ENCODE measurements around the gene IER2.

IER2 gene

GRCh38 chr19:13104848-13105711 is 45.1 kb upstream of the IER2 start:
- no peak overlapping the region for H2AFZ ChIP-seq (ENCODE audit: insufficient read depth, low read length, poor library complexity)
- no peak overlapping the region for H3K23ac ChIP-seq (ENCODE audit: low read length)
- H3K27me3 ChIP-seq (ENCODE audit: insufficient read depth, low read length): peaks cover 6% of the 10 kb centered on the region
- H3K27ac ChIP-seq (ENCODE audit: low read depth, low read length): no peak overlapping the region
- no peak overlapping the region for H3K4ac ChIP-seq (ENCODE audit: low read depth, low read length)
- no peaks in the 10 kb centered on the region for H3K79me2 ChIP-seq (ENCODE audit: control insufficient read depth, insufficient read depth, low read length, poor library complexity)
- WGBS (ENCODE audit: extremely low coverage, insufficient coverage, insufficient read length): no CpG with 5 or more reads among the region's 29 CpGs
- no peak overlapping the region for H3K4me2 ChIP-seq (ENCODE audit: low read length)
- H2BK5ac ChIP-seq (ENCODE audit: low read depth, low read length, poor library complexity): no peak overlapping the region
- peaks cover 5% of the 10 kb centered on the region for H3K79me1 ChIP-seq (ENCODE audit: low read length)
- no peak overlapping the region for H4K91ac ChIP-seq (ENCODE audit: low read depth, low read length)
- H4K12ac ChIP-seq (ENCODE audit: low read depth, low read length): no peak overlapping the region
- H2BK12ac ChIP-seq (ENCODE audit: low read length): no peak overlapping the region
- no peak overlapping the region for H3K9ac ChIP-seq (ENCODE audit: low read length)
- H4K8ac ChIP-seq (ENCODE audit: low read depth, low read length): no peak overlapping the region
- H3K18ac ChIP-seq (ENCODE audit: low read length): no peak overlapping the region
- no peak for DNase-seq
- H3K4me1 ChIP-seq (ENCODE audit: control insufficient read depth in 1 of 2, insufficient read depth in 2 of 2, low read length in 2 of 2): peaks cover 6 to 7% of the 10 kb centered on the region in 2 experiments
- peaks cover 2% of the 10 kb centered on the region for H3K9me3 ChIP-seq (ENCODE audit: insufficient read depth, low read depth, low read length)
- peaks cover 16 to 18% of the 10 kb centered on the region in 2 experiments for H3K36me3 ChIP-seq (ENCODE audit: control insufficient read depth in 1 of 2, insufficient read depth in 2 of 2, low read length in 2 of 2)
- no peak overlapping the region for H3K14ac ChIP-seq (ENCODE audit: low read length)
- no peak overlapping the region for H2AK5ac ChIP-seq (ENCODE audit: low read length)
- H3K4me3 ChIP-seq (ENCODE audit: low read depth, low read length): no peak overlapping the region
- H2BK120ac ChIP-seq (ENCODE audit: insufficient read depth, low read length, poor library complexity): no peak overlapping the region

GRCh38 chr19:13109361-13110098 is 40.7 kb upstream of the IER2 start:
- Histone ChIP-seq H2BK5ac (ENCODE audit: low read depth, low read length, poor library complexity) (no peak overlapping the region), H3K14ac (ENCODE audit: low read length) (no peak overlapping the region), H3K4me1 (ENCODE audit: control insufficient read depth in 1 of 2, insufficient read depth in 2 of 2, low read length in 2 of 2) (no peaks in the 10 kb centered on the region), H3K18ac (ENCODE audit: low read length) (no peak overlapping the region), H3K4me2 (ENCODE audit: low read length) (no peak overlapping the region), H3K36me3 (ENCODE audit: control insufficient read depth in 1 of 2, insufficient read depth in 2 of 2, low read length in 2 of 2) (peaks cover 24 to 29% of the 10 kb centered on the region in 2 experiments), H3K27me3 (ENCODE audit: insufficient read depth, low read length) (no peaks in the 10 kb centered on the region), H2BK12ac (ENCODE audit: low read length) (no peak overlapping the region), H3K79me2 (ENCODE audit: control insufficient read depth, insufficient read depth, low read length, poor library complexity) (no peaks in the 10 kb centered on the region), H3K79me1 (ENCODE audit: low read length) (no peaks in the 10 kb centered on the region), H2AK5ac (ENCODE audit: low read length) (no peak overlapping the region), H4K91ac (ENCODE audit: low read depth, low read length) (no peak overlapping the region), H3K4ac (ENCODE audit: low read depth, low read length) (no peak overlapping the region), H3K9me3 (ENCODE audit: insufficient read depth, low read depth, low read length) (no peaks in the 10 kb centered on the region), H3K9ac (ENCODE audit: low read length) (no peak overlapping the region), H4K8ac (ENCODE audit: low read depth, low read length) (no peak overlapping the region), H3K4me3 (ENCODE audit: low read depth, low read length) (no peak overlapping the region), H3K23ac (ENCODE audit: low read length) (no peak overlapping the region), H4K12ac (ENCODE audit: low read depth, low read length) (no peak overlapping the region), H2AFZ (ENCODE audit: insufficient read depth, low read length, poor library complexity) (no peak overlapping the region), H3K27ac (ENCODE audit: low read depth, low read length) (no peak overlapping the region), H2BK120ac (ENCODE audit: insufficient read depth, low read length, poor library complexity) (no peak overlapping the region)
- no peak for DNase-seq
- no CpG with 5 or more reads among the region's 30 CpGs for WGBS (ENCODE audit: extremely low coverage, insufficient coverage, insufficient read length)

- H3K9me3 ChIP-seq (ENCODE audit: insufficient read depth, low read depth, low read length): no peaks in the 10 kb centered on the region
- H3K4me1 ChIP-seq (ENCODE audit: control insufficient read depth in 1 of 2, insufficient read depth in 2 of 2, low read length in 2 of 2): no peaks in the 10 kb centered on the region
- no CpG with 5 or more reads among the region's 15 CpGs for WGBS (ENCODE audit: extremely low coverage, insufficient coverage, insufficient read length)
These were observed 40.1 kb upstream of the IER2 start for GRCh38 chr19:13110099-13110610.

GRCh38 chr19:13112555-13112954 is 37.7 kb upstream of the IER2 start:
- H3K9me3 ChIP-seq (ENCODE audit: insufficient read depth, low read depth, low read length): no peaks in the 10 kb centered on the region
- WGBS (ENCODE audit: extremely low coverage, insufficient coverage, insufficient read length): no CpG with 5 or more reads among the region's 10 CpGs
- H3K79me1 ChIP-seq (ENCODE audit: low read length): peaks cover 4% of the 10 kb centered on the region
- H3K4ac ChIP-seq (ENCODE audit: low read depth, low read length): no peak overlapping the region
- H4K12ac ChIP-seq (ENCODE audit: low read depth, low read length): no peak overlapping the region
- H3K18ac ChIP-seq (ENCODE audit: low read length): no peak overlapping the region
- no peak overlapping the region for H2BK120ac ChIP-seq (ENCODE audit: insufficient read depth, low read length, poor library complexity)
- no peak overlapping the region for H3K14ac ChIP-seq (ENCODE audit: low read length)
- H3K36me3 ChIP-seq (ENCODE audit: control insufficient read depth in 1 of 2, insufficient read depth in 2 of 2, low read length in 2 of 2): peaks cover 22 to 24% of the 10 kb centered on the region in 2 experiments
- no peak overlapping the region for H2AK5ac ChIP-seq (ENCODE audit: low read length)
- H3K27me3 ChIP-seq (ENCODE audit: insufficient read depth, low read length): no peaks in the 10 kb centered on the region
- no peak overlapping the region for H4K91ac ChIP-seq (ENCODE audit: low read depth, low read length)
- no peak overlapping the region for H2BK5ac ChIP-seq (ENCODE audit: low read depth, low read length, poor library complexity)
- DNase-seq: no peak
- H3K23ac ChIP-seq (ENCODE audit: low read length): no peak overlapping the region
- no peaks in the 10 kb centered on the region for H3K79me2 ChIP-seq (ENCODE audit: control insufficient read depth, insufficient read depth, low read length, poor library complexity)
- H3K27ac ChIP-seq (ENCODE audit: low read depth, low read length): no peak overlapping the region
- peaks cover 6 to 8% of the 10 kb centered on the region in 2 experiments for H3K4me1 ChIP-seq (ENCODE audit: control insufficient read depth in 1 of 2, insufficient read depth in 2 of 2, low read length in 2 of 2)
- no peak overlapping the region for H3K4me2 ChIP-seq (ENCODE audit: low read length)
- no peak overlapping the region for H2BK12ac ChIP-seq (ENCODE audit: low read length)
- no peak overlapping the region for H2AFZ ChIP-seq (ENCODE audit: insufficient read depth, low read length, poor library complexity)
- H3K4me3 ChIP-seq (ENCODE audit: low read depth, low read length): no peak overlapping the region
- no peak overlapping the region for H3K9ac ChIP-seq (ENCODE audit: low read length)
- no peak overlapping the region for H4K8ac ChIP-seq (ENCODE audit: low read depth, low read length)

More at GRCh38 chr19:13110099-13110610, 40.1 kb upstream of the IER2 start:
- peaks cover 27 to 29% of the 10 kb centered on the region in 2 experiments for H3K36me3 ChIP-seq (ENCODE audit: control insufficient read depth in 1 of 2, insufficient read depth in 2 of 2, low read length in 2 of 2)
- H3K27ac ChIP-seq (ENCODE audit: low read depth, low read length): no peak overlapping the region
- H3K4me3 ChIP-seq (ENCODE audit: low read depth, low read length): no peak overlapping the region
- H4K91ac ChIP-seq (ENCODE audit: low read depth, low read length): no peak overlapping the region
- H3K79me2 ChIP-seq (ENCODE audit: control insufficient read depth, insufficient read depth, low read length, poor library complexity): no peaks in the 10 kb centered on the region
- H3K18ac ChIP-seq (ENCODE audit: low read length): no peak overlapping the region
- H3K79me1 ChIP-seq (ENCODE audit: low read length): no peaks in the 10 kb centered on the region
- no peak overlapping the region for H2BK120ac ChIP-seq (ENCODE audit: insufficient read depth, low read length, poor library complexity)
- H4K8ac ChIP-seq (ENCODE audit: low read depth, low read length): no peak overlapping the region
- no peaks in the 10 kb centered on the region for H3K27me3 ChIP-seq (ENCODE audit: insufficient read depth, low read length)
- no peak overlapping the region for H2AK5ac ChIP-seq (ENCODE audit: low read length)
- no peak overlapping the region for H3K4ac ChIP-seq (ENCODE audit: low read depth, low read length)
- no peak overlapping the region for H3K4me2 ChIP-seq (ENCODE audit: low read length)
- H2BK12ac ChIP-seq (ENCODE audit: low read length): no peak overlapping the region
- H3K23ac ChIP-seq (ENCODE audit: low read length): no peak overlapping the region
- H3K9ac ChIP-seq (ENCODE audit: low read length): no peak overlapping the region
- no peak for DNase-seq
- H4K12ac ChIP-seq (ENCODE audit: low read depth, low read length): no peak overlapping the region
- H3K14ac ChIP-seq (ENCODE audit: low read length): no peak overlapping the region
- no peak overlapping the region for H2BK5ac ChIP-seq (ENCODE audit: low read depth, low read length, poor library complexity)
- no peak overlapping the region for H2AFZ ChIP-seq (ENCODE audit: insufficient read depth, low read length, poor library complexity)

Measured in trophoblast cell (in vitro differentiated cells and primary cell).